ENCODE data around the gene PGS1.

PGS1 gene

GRCh38 chr17:78364436-78365281, 13.8 kb upstream of the PGS1 start:
- ChIA-PET POLR2A (no interaction called here), CTCF (interaction anchor here (1.3 to 7.2 kb wide), 6 partner anchors 12 to 58 kb away, joined by 3 to 108 read pairs (median 10); partner anchors contain the start of gene PGS1)
- no peak for TF ChIP-seq CTCF (IDR thresholded peaks at IDR 0.05; ENCODE audit: control extremely low read depth, extremely low read depth, low read depth, missing control alignments)
- DNase-seq (ENCODE audit: extremely low spot score), result no peak

DNA sequence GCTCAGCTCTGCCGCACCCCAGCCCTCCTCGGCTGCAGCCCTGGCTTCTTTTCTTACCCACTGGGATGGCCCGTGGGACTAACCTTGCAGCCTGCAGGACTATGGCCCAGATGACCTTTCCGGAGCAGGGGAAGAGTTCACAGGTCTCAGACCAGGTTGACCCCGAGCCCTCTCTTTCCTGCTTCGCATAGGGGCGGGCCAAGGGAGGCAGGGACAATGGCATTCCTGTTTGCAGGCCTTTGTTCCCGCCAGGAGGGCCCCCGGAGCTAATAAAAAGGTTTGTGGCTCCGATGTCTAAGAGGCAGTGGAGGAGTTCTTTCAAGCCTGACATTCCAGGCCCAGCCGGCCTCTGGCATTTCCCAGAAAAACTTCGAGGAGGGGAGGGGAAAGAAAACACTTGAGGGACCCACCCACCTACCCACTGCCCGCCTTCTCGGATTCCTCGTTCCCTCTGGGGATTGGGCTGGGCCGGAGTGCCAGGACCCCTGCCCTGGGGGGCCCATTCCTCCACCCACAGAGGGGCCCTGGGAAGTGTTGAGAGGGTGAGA, 12.8 kb upstream of the PGS1 start:
- DNase-seq (ENCODE audit: extremely low spot score), result no peak
- POLR2A ChIA-PET, result no interaction called here
- CTCF ChIA-PET, result interaction anchor here (4.3 to 7.2 kb wide), 3 partner anchors 11 to 57 kb away, joined by 17 to 108 read pairs (median 47); partner anchors contain the start of gene PGS1
- TF ChIP-seq CTCF (IDR thresholded peaks at IDR 0.05; ENCODE audit: control extremely low read depth, extremely low read depth, low read depth, missing control alignments), result no peak

DNA sequence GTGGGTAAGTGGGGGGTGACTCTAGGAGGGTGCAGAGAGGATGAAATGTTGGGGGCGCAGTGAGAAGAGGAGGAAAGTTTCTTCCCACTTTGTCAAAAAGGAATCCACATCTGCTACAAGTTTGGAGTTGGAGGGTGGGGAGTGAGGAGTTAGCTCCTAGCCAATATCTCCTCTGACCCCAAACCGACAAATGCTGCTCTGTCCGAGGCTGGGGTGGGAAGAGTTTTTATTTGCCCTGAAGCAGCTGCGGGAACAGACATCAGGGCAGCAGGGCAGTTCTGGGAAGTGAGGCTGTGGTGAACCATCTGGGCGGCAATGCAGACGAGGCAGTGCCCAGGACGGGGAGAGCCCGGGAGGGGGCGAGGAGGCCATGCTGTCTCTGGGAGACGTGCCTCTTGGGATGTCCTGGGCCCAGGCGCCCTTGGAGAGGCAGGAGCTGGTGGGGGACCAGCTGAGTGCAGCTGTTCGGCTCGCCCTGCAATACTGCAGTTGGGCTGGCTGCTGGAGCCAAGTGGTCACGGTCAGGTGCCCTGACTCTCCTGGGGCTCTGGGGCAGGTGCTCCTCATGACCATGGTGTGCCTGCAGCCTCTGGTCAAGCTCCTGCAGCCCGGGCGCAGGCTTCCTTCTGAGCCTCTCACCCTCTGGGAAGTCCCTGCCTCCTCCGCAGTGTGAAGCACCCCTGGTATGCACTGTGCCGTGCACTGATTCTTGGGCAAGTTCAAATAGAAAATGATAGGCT, 12.2 kb upstream of the PGS1 start:
- TF ChIP-seq CTCF (IDR thresholded peaks at IDR 0.05; ENCODE audit: control extremely low read depth, extremely low read depth, low read depth, missing control alignments), result no peak
- POLR2A ChIA-PET, result no interaction called here
- peak; percentile 51 for DNase-seq (ENCODE audit: extremely low spot score)
- CTCF ChIA-PET, result interaction anchor here (4.3 to 7.2 kb wide), 2 partner anchors 10 to 56 kb away, joined by 17 to 108 read pairs; partner anchors contain the start of gene PGS1

DNA sequence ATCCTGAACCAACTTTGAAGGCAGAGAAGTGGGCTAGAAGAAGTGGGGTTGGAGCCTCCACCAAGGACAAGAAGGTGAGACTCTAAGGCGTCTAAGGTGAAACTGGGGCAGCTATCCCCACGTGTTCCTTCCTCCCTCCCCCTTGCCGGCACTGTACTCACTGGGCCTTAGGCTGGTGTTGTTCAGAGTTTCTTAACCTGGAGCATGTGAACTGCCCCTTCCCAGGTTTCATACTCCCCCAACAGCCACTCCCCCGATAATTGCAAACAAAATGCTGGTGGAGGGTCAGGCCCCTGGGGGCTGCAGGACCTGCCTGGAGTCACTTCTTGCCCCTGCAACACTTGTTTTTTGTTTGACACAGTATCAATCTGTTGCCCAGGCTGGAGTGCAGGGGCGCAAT, 11.3 kb upstream of the PGS1 start:
- no peak for DNase-seq (ENCODE audit: extremely low spot score)
- no peak for TF ChIP-seq CTCF (IDR thresholded peaks at IDR 0.05; ENCODE audit: control extremely low read depth, extremely low read depth, low read depth, missing control alignments)
- POLR2A ChIA-PET, result no interaction called here
- CTCF ChIA-PET, result interaction anchor here (1.1 kb wide), 1 partner anchor 25 kb away, joined by 3 read pairs; no protein-coding TSS in a partner anchor

- DNase-seq (ENCODE audit: extremely low spot score), result no peak
- TF ChIP-seq CTCF (IDR thresholded peaks at IDR 0.05; ENCODE audit: control extremely low read depth, extremely low read depth, low read depth, missing control alignments), result no peak
- CTCF ChIA-PET, result interaction anchor here (1.1 to 1.5 kb wide), 3 partner anchors 14 to 54 kb away, joined by 3 to 4 read pairs (median 4); no protein-coding TSS in a partner anchor
- POLR2A ChIA-PET, result interaction anchor here (1.1 kb wide), 1 partner anchor 9 kb away, joined by 4 read pairs; the partner anchor contains the start of gene SOCS3
Measured at GRCh38 chr17:78368348-78368747, 10.1 kb upstream of the PGS1 start.
